A549 (cell line): ENCODE data around the gene CRYGN.

Experiments
- FOSL2 ChIP-seq, 2 experiments: fragments of 450-650 bp in 1 of 2; fragments of >200 bp in 1 of 2; sonication (Bioruptor Twin) in 1 of 2; formaldehyde crosslinking; IDR thresholded peaks; 2 replicates each; pipeline versions ENCODE4 v1.5.0 to v1.6.1; 2016 to 2020; ENCODE audit warnings: mild to moderate bottlenecking in 1 of 2, moderate library complexity in 1 of 2
- HEYL ChIP-seq: fragments of 250-450 bp; sonication (Bioruptor Pico); IDR thresholded peaks from 2 replicates; pipeline ENCODE4 v1.8.0; 2021; ENCODE audit warnings: mild to moderate bottlenecking, moderate library complexity
- JUNB ChIP-seq: fragments of >200 bp; sonication (Bioruptor Twin); formaldehyde crosslinking; IDR thresholded peaks from 2 replicates; pipeline ENCODE4 v1.6.1; 2016
- POLR2A ChIP-seq: IDR thresholded peaks from 2 replicates; pipeline ENCODE4 v1.6.1; 2012; ENCODE audit warnings: mild to moderate bottlenecking, low read length
- TF ChIP-seq, protein P1 (sequence below): fragments of >200 bp; sonication (Bioruptor Twin); formaldehyde crosslinking; IDR thresholded peaks from 3 replicates; pipeline ENCODE4 v1.5.1; 2016

DNA sequence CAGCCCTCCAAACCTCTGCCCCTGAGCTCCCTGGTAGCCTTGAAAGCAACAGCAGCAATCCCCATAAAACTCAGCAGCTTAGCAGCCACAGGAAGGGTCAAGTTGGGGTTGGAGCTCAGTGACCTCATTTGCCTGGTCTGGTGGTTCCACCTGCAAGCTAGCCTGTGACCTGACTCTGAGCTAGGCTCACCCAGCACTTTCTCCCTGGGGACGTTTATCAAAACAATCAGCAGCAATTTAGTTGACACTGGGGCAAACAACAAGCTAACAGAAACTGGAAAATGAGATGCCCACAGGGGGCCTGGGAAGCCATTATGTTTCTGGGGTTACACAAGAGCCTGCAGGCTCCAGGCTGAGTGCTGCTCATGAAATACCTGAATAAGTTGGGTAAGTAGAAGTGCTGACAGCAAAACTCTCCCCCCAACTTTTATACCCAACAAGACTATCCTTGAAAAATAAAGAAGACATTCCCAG is 22.4 kb upstream of the CRYGN start:
- TF ChIP-seq FOSL2 (IDR thresholded peaks at IDR 0.05): no peak
- no peak for TF ChIP-seq FOSL2 (CRISPR knock-in tag; IDR thresholded peaks at IDR 0.05)
- TF ChIP-seq JUNB: no peak
- TF ChIP-seq, protein P1, sequence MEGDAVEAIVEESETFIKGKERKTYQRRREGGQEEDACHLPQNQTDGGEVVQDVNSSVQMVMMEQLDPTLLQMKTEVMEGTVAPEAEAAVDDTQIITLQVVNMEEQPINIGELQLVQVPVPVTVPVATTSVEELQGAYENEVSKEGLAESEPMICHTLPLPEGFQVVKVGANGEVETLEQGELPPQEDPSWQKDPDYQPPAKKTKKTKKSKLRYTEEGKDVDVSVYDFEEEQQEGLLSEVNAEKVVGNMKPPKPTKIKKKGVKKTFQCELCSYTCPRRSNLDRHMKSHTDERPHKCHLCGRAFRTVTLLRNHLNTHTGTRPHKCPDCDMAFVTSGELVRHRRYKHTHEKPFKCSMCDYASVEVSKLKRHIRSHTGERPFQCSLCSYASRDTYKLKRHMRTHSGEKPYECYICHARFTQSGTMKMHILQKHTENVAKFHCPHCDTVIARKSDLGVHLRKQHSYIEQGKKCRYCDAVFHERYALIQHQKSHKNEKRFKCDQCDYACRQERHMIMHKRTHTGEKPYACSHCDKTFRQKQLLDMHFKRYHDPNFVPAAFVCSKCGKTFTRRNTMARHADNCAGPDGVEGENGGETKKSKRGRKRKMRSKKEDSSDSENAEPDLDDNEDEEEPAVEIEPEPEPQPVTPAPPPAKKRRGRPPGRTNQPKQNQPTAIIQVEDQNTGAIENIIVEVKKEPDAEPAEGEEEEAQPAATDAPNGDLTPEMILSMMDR: no peak
- no peak for TF ChIP-seq HEYL
- no peak for TF ChIP-seq POLR2A
